Muscle of leg (tissue), 11 donors: ENCODE measurements around the gene OPHN1. TPM values are rescaled to one million over a fixed set of nuclear protein-coding genes. Genes with fewer than 3 reads are reported as not detected.

Experiments used
- DNase-seq: peaks from one replicate; pipeline ENCODE4 v3.0.0; 2013
- H3K27ac ChIP-seq: one replicate; pipeline ENCODE4 v1.5.1; 2013; ENCODE audit warnings: mild to moderate bottlenecking, low read length, control low read depth
- H3K27me3 ChIP-seq: one replicate; pipeline ENCODE4 v1.6.1; 2013; ENCODE audit warnings: low read length; ENCODE audit not compliant: control insufficient read depth, insufficient read depth
- H3K36me3 ChIP-seq: one replicate; pipeline ENCODE4 v1.6.1; 2013; ENCODE audit warnings: low read length; ENCODE audit not compliant: control insufficient read depth, insufficient read depth
- H3K4me1 ChIP-seq: one replicate; pipeline ENCODE4 v1.6.1; 2013; ENCODE audit warnings: low read length; ENCODE audit not compliant: control insufficient read depth, insufficient read depth
- H3K4me3 ChIP-seq: one replicate; pipeline ENCODE4 v1.5.1; 2013; ENCODE audit warnings: low read length, control low read depth
- H3K9me3 ChIP-seq: replicated peaks from 2 replicates; pipeline ENCODE4 v1.6.1; 2013; ENCODE audit warnings: low read depth, low read length; ENCODE audit not compliant: control insufficient read depth
- WGBS: methylation state at CpG from one replicate; pipeline ENCODE4 v1.1.5; 2013; ENCODE audit warnings: missing lambda C conversion rate; ENCODE audit not compliant: insufficient coverage; 5-methylcytosine and 5-hydroxymethylcytosine counted together
- polyA plus RNA-seq, 8 donors: library from polyadenylated mRNA; unstranded; fragments of 120-200 nt; gene quantifications; one replicate each; pipeline versions ENCODE4 v1.2.1 to v1.2.3, GENCODE V29; 2013; ENCODE audit warnings: inconsistent platforms in 1 of 8, low replicate concordance in 1 of 8; ENCODE audit not compliant: insufficient read length in 8 of 8, insufficient read depth in 1 of 8
- total RNA-seq: library from RNA; stranded (reverse); fragments of 120-200 nt; gene quantifications from one replicate; pipeline ENCODE4 v1.2.4, GENCODE V29; 2013

Gene OPHN1
- total and polyA plus RNA-seq, 9 donors: 9.2 to 15.7 (median 14.8) TPM

- Histone ChIP-seq H3K27ac (no peak overlapping the region), H3K9me3 (no peaks in the 10 kb centered on the region), H3K36me3 (no peaks in the 10 kb centered on the region), H3K4me1 (no peaks in the 10 kb centered on the region), H3K27me3 (no peaks in the 10 kb centered on the region), H3K4me3 (no peak overlapping the region)
- DNase-seq: peak; percentile 42
- no CpG with 5 or more reads among the region's 2 CpGs for WGBS
These were observed 287.2 kb downstream of the OPHN1 start for GRCh38 chrX:68146054-68146453.

GRCh38 chrX:68139791-68140190 is 293.5 kb downstream of the OPHN1 start:
- H3K4me1 ChIP-seq: peaks cover 2% of the 10 kb centered on the region

GRCh38 chrX:68133181-68133580 is 300.1 kb downstream of the OPHN1 start:
- Histone ChIP-seq H3K4me3 (no peak overlapping the region), H3K27ac (no peak overlapping the region), H3K9me3 (no peaks in the 10 kb centered on the region), H3K27me3 (peaks cover 6% of the 10 kb centered on the region), H3K4me1 (no peaks in the 10 kb centered on the region), H3K36me3 (peaks cover 8% of the 10 kb centered on the region)
- DNase-seq: no peak
- 67% methylated on average over 1 of the region's 4 CpGs for WGBS

More at GRCh38 chrX:68139791-68140190, 293.5 kb downstream of the OPHN1 start:
- Histone ChIP-seq H3K4me3 (no peak overlapping the region), H3K36me3 (no peaks in the 10 kb centered on the region), H3K27ac (no peak overlapping the region), H3K9me3 (no peaks in the 10 kb centered on the region), H3K27me3 (peaks cover 2% of the 10 kb centered on the region)
- DNase-seq: no peak
- WGBS: no CpG with 5 or more reads among the region's 2 CpGs

- no peak for DNase-seq
- H3K9me3 ChIP-seq: no peaks in the 10 kb centered on the region
- H3K27ac ChIP-seq: no peak overlapping the region
- H3K36me3 ChIP-seq: peaks cover 8% of the 10 kb centered on the region
- no peak overlapping the region for H3K4me3 ChIP-seq
- no peaks in the 10 kb centered on the region for H3K4me1 ChIP-seq
- 82% methylated on average over 15 of the region's 29 CpGs for WGBS
- H3K27me3 ChIP-seq: peaks cover 6% of the 10 kb centered on the region
These were observed 300.5 kb downstream of the OPHN1 start for GRCh38 chrX:68132749-68133148.

GRCh38 chrX:68121835-68122234 is 311.5 kb downstream of the OPHN1 start:
- peaks cover 4% of the 10 kb centered on the region for H3K9me3 ChIP-seq
- DNase-seq: no peak
- no peaks in the 10 kb centered on the region for H3K4me1 ChIP-seq
- H3K4me3 ChIP-seq: no peak overlapping the region
- no peaks in the 10 kb centered on the region for H3K27me3 ChIP-seq
- H3K27ac ChIP-seq: no peak overlapping the region
- no peaks in the 10 kb centered on the region for H3K36me3 ChIP-seq
- no CpG with 5 or more reads among the region's 2 CpGs for WGBS

- no CpG with 5 or more reads among the region's 1 CpG for WGBS
- H3K36me3 ChIP-seq: no peaks in the 10 kb centered on the region
- no peak overlapping the region for H3K27ac ChIP-seq
- H3K27me3 ChIP-seq: no peaks in the 10 kb centered on the region
- H3K4me3 ChIP-seq: no peak overlapping the region
- no peaks in the 10 kb centered on the region for H3K4me1 ChIP-seq
- DNase-seq: no peak
- H3K9me3 ChIP-seq: peaks cover 4% of the 10 kb centered on the region
These were observed 311.9 kb downstream of the OPHN1 start for GRCh38 chrX:68121371-68121770.

GRCh38 chrX:68115371-68115770 is 317.9 kb downstream of the OPHN1 start:
- H3K4me3 ChIP-seq: no peak overlapping the region
- H3K27ac ChIP-seq: no peak overlapping the region
- peaks cover under 1% of the 10 kb centered on the region for H3K27me3 ChIP-seq
- no peak for DNase-seq
- no peaks in the 10 kb centered on the region for H3K4me1 ChIP-seq
- peaks cover 7% of the 10 kb centered on the region for H3K36me3 ChIP-seq
- no peaks in the 10 kb centered on the region for H3K9me3 ChIP-seq

GRCh38 chrX:68114573-68115129 is 318.6 kb downstream of the OPHN1 start:
- 58% methylated on average over 2 of the region's 4 CpGs for WGBS
- DNase-seq: peak; percentile 22
- no peaks in the 10 kb centered on the region for H3K9me3 ChIP-seq
- H3K27me3 ChIP-seq: peaks cover 3% of the 10 kb centered on the region
- H3K27ac ChIP-seq: no peak overlapping the region
- peaks cover 7% of the 10 kb centered on the region for H3K36me3 ChIP-seq
- no peak overlapping the region for H3K4me3 ChIP-seq
- no peaks in the 10 kb centered on the region for H3K4me1 ChIP-seq

GRCh38 chrX:68113837-68114572 is 319.3 kb downstream of the OPHN1 start:
- Histone ChIP-seq H3K4me1 (no peaks in the 10 kb centered on the region), H3K27me3 (peaks cover 3% of the 10 kb centered on the region), H3K36me3 (peaks cover 7% of the 10 kb centered on the region), H3K4me3 (no peak overlapping the region), H3K9me3 (no peaks in the 10 kb centered on the region), H3K27ac (no peak overlapping the region)
- no CpG with 5 or more reads among the region's 5 CpGs for WGBS
- DNase-seq: no peak

- Histone ChIP-seq H3K9me3 (no peaks in the 10 kb centered on the region), H3K27ac (no peak overlapping the region), H3K27me3 (peaks cover 5% of the 10 kb centered on the region), H3K4me3 (no peak overlapping the region), H3K36me3 (peaks cover 7% of the 10 kb centered on the region), H3K4me1 (no peaks in the 10 kb centered on the region)
- DNase-seq: no peak
- WGBS: no CpG with 5 or more reads among the region's 3 CpGs
These were observed 321.0 kb downstream of the OPHN1 start for GRCh38 chrX:68112321-68112720.
